HG03469 (cell line): ENCODE data around the gene ELAVL1.

Source experiments
- ATAC-seq: cut with Tn5 transposase; IDR thresholded peaks from one replicate; pipeline ENCODE4 v1.9.1; 2021; ENCODE audit warnings: mild to moderate bottlenecking, moderate library complexity, moderate number of reproducible peaks; ENCODE audit not compliant: unreplicated experiment

The ELAVL1 gene

GRCh38 chr19:7915250-7916102 is 90.0 kb downstream of the ELAVL1 start:
- ATAC-seq = no peak

- no peak for ATAC-seq
Observed at GRCh38 chr19:7914598-7915045, 90.8 kb downstream of the ELAVL1 start, which contains the start of gene TGFBR3L. TSS of gene TGFBR3L (plus strand) at chr19:7914830.

- no peak for ATAC-seq
Observed at GRCh38 chr19:7914099-7914498, 91.3 kb downstream of the ELAVL1 start.

GRCh38 chr19:7913652-7914051 is 91.8 kb downstream of the ELAVL1 start:
- no peak for ATAC-seq

GRCh38 chr19:7912697-7913564 is 92.5 kb downstream of the ELAVL1 start:
- ATAC-seq = no peak

GRCh38 chr19:7912144-7912696 is 93.2 kb downstream of the ELAVL1 start:
- no peak for ATAC-seq

- no peak for ATAC-seq
Observed at GRCh38 chr19:7911508-7912143, 93.8 kb downstream of the ELAVL1 start.

GRCh38 chr19:7910321-7911161 is 94.9 kb downstream of the ELAVL1 start:
- no peak for ATAC-seq

- ATAC-seq = no peak
Observed at GRCh38 chr19:7909471-7910067, 95.9 kb downstream of the ELAVL1 start.

- ATAC-seq = no peak
Observed at GRCh38 chr19:7908742-7909461, 96.5 kb downstream of the ELAVL1 start.
